ENCODE data around the gene KDM1B. TPM values are rescaled to one million over a fixed set of nuclear protein-coding genes. Genes with fewer than 3 reads are reported as not detected.

The KDM1B gene
- total and polyA plus RNA-seq, 9 of the 15 experiments (the other 6 are each of a cell fraction or from before 2014, with no cell fraction given): 1.4 to 58.9 (median 36.3) TPM

- TF ChIP-seq ZNF318 (IDR thresholded peaks at IDR 0.05; ENCODE audit: borderline replicate concordance in 1 of 2, low read depth in 1 of 2) (peak in 1 of 2 experiments; percentile 56; a peak in 1 of 4 replicates), SOX6 (IDR thresholded peaks at IDR 0.05) (no peak), HOMEZ (CRISPR knock-in tag; IDR thresholded peaks at IDR 0.05) (no peak), RB1 (IDR thresholded peaks at IDR 0.05; ENCODE audit: low read depth) (peak; percentile 26; the same call in 1 of the 2 replicates), AFF1 (IDR thresholded peaks at IDR 0.05; ENCODE audit: low read depth in 1 of 2, partially characterized antibody in 2 of 2) (peak; percentile 51 to 66), TEAD4 (IDR thresholded peaks at IDR 0.05; ENCODE audit: low read length) (no peak; the same call in 1 of the 2 replicates), TEAD4 (CRISPR knock-in tag; IDR thresholded peaks at IDR 0.05; ENCODE audit: borderline replicate concordance) (no peak), CEBPG (CRISPR knock-in tag; IDR thresholded peaks at IDR 0.05) (peak; percentile 49; the same call in 1 of the 2 replicates), CEBPG (tag; conservative IDR thresholded peaks at IDR 0.05 in 1 of 2, IDR thresholded peaks at IDR 0.05 in 1 of 2) (no peak), CBX2 (IDR thresholded peaks at IDR 0.05; ENCODE audit: insufficient read depth, low read length, poor library complexity, severe bottlenecking) (no peak), NFE2 (IDR thresholded peaks at IDR 0.05; ENCODE audit: low read depth) (no peak), C11orf30 (IDR thresholded peaks at IDR 0.05; ENCODE audit: low read depth) (no peak), ZNF695 (CRISPR knock-in tag; IDR thresholded peaks at IDR 0.05) (no peak), SUPT5H (IDR thresholded peaks at IDR 0.05) (peak; percentile 89)
Observed at GRCh38 chr6:18154507-18155149, 594 bp upstream of the KDM1B start, which contains the start of gene TPMT (continued).

All from K562 (cell line).